Panc1 (cell line): ENCODE data around the gene RPS6KA4. TPM values are rescaled to one million over a fixed set of nuclear protein-coding genes. Genes with fewer than 3 reads are reported as not detected.

ENCODE experiments used
- ATAC-seq: fragments of 200-7000 bp; cut with Tn5 transposase; 2 replicates; pipeline ENCODE4 v1.9.1; 2020; ENCODE audit warnings: mild to moderate bottlenecking, moderate library complexity
- BruUV-seq: library from RNA; stranded (reverse); fragments of 400-500 nt; replicated peaks from 2 replicates; lab custom pipeline; 2021; lab: Mats Ljungman, UMichigan
- CTCF ChIA-PET: fragments of 300-600 bp; sonication (Branson Sonifier 250); formaldehyde crosslinking; loops from one replicate; lab custom pipeline; 2022; ENCODE audit warnings: antibody characterized with exemption; lab: Charles Lee
- POLR2A ChIA-PET: fragments of 300-600 bp; sonication (Branson Sonifier 250); formaldehyde crosslinking; loops from one replicate; lab custom pipeline; 2022; ENCODE audit warnings: antibody characterized with exemption; lab: Charles Lee
- DNase-seq: peaks from one replicate; pipeline ENCODE4 v3.0.0-alpha.2; 2010; ENCODE audit warnings: low read depth, low spot score
- H3K27ac ChIP-seq: 2 replicates; pipeline ENCODE4 v1.5.1; 2011; ENCODE audit warnings: mild to moderate bottlenecking, low read length, inconsistent platforms
- H3K27me3 ChIP-seq: fragments of 200-500 bp; sonication (Bioruptor generic); 2 replicates; pipeline ENCODE4 v1.6.0; 2014; ENCODE audit warnings: low read length, inconsistent platforms; ENCODE audit not compliant: control insufficient read depth, insufficient read depth
- H3K36me3 ChIP-seq: fragments of 200-500 bp; sonication (Bioruptor generic); 2 replicates; pipeline ENCODE4 v1.5.1; 2014; ENCODE audit warnings: inconsistent platforms, mild to moderate bottlenecking, low read length, moderate library complexity; ENCODE audit not compliant: control insufficient read depth, insufficient read depth
- H3K4me1 ChIP-seq: 2 replicates; pipeline ENCODE4 v1.5.1; 2011; ENCODE audit warnings: inconsistent platforms, mild to moderate bottlenecking, low read length, moderate library complexity; ENCODE audit not compliant: control insufficient read depth, insufficient read depth
- H3K4me3 ChIP-seq, 2 experiments: 2 replicates each; pipeline ENCODE4 v1.5.1; 2011 to 2012; ENCODE audit warnings: low read depth in 2 of 2, low read length in 2 of 2, mild to moderate bottlenecking in 2 of 2, inconsistent platforms in 1 of 2, moderate library complexity in 1 of 2
- H3K9me3 ChIP-seq: fragments of 200-500 bp; sonication (Bioruptor generic); 2 replicates; pipeline ENCODE4 v1.5.1; 2014; ENCODE audit warnings: low read depth, mild to moderate bottlenecking, inconsistent platforms, low read length, moderate library complexity; ENCODE audit not compliant: control insufficient read depth, insufficient read depth
- CTCF ChIP-seq: fragments of 450-650 bp; IDR thresholded peaks from 2 replicates; pipeline ENCODE4 v1.5.1; 2017; ENCODE audit warnings: mild to moderate bottlenecking
- POLR2AphosphoS5 ChIP-seq: IDR thresholded peaks from 2 replicates; pipeline ENCODE4 v1.6.1; 2012; ENCODE audit warnings: mild to moderate bottlenecking, low read depth, low read length, moderate library complexity
- REST ChIP-seq, 2 experiments: IDR thresholded peaks; 2 replicates each; pipeline ENCODE4 v1.6.1; 2011 to 2012; ENCODE audit warnings: low read depth in 2 of 2, control low read depth in 1 of 2, low read length in 1 of 2, mild to moderate bottlenecking in 1 of 2, moderate library complexity in 1 of 2; ENCODE audit not compliant: insufficient read depth in 1 of 2
- SIN3A ChIP-seq: IDR thresholded peaks from 2 replicates; pipeline ENCODE4 v1.6.1; 2012; ENCODE audit warnings: low read depth, mild to moderate bottlenecking, low read length, moderate library complexity, borderline replicate concordance; ENCODE audit not compliant: insufficient read depth
- TCF7L2 ChIP-seq: IDR thresholded peaks from 2 replicates; pipeline ENCODE4 v1.6.1; 2011; ENCODE audit warnings: mild to moderate bottlenecking, low read depth, low read length, inconsistent platforms
- in situ Hi-C: cut with HindIII; loops from 2 replicates; pipeline ENCODE4 v1.10.0; 2016; ENCODE audit warnings: low sequenced_read_pairs, low pct_unique_long_range_greater_than_20kb
- intact Hi-C: fragments of 100-400 bp; cut with micrococcal nuclease; formaldehyde crosslinking; loops from one replicate; pipeline ENCODE4 v1.10.0; 2022; ENCODE audit not compliant: unreplicated experiment
- total RNA-seq: library from RNA; stranded (reverse); gene quantifications from one replicate; pipeline ENCODE4 v1.2.1, GENCODE V29; 2021; ENCODE audit not compliant: unreplicated experiment

RPS6KA4 gene
- total RNA-seq, 1 experiment from 2014 or later, result 74.0 TPM

GRCh38 chr11:64410404-64410734 lies 51.4 kb downstream of the RPS6KA4 start:
- no peak for ATAC-seq
- intact Hi-C loops (no loop called here), in situ Hi-C loops (no loop called here)
- no peak overlapping the region for H3K4me3 ChIP-seq
- H3K9me3 ChIP-seq, result no peaks in the 10 kb centered on the region
- POLR2A ChIA-PET, result no interaction called here
- no TSS peak for BruUV-seq
- TF ChIP-seq POLR2AphosphoS5 (no peak), SIN3A (no peak), CTCF (no peak)
- no peaks in the 10 kb centered on the region for H3K36me3 ChIP-seq
- H3K27me3 ChIP-seq, result no peaks in the 10 kb centered on the region
- no peaks in the 10 kb centered on the region for H3K4me1 ChIP-seq
- no peak for DNase-seq
- CTCF ChIA-PET, result no interaction called here
- no peak overlapping the region for H3K27ac ChIP-seq

GRCh38 chr11:64413417-64413816 lies 54.5 kb downstream of the RPS6KA4 start:
- BruUV-seq, result no TSS peak
- Histone ChIP-seq H3K9me3 (no peaks in the 10 kb centered on the region), H3K27ac (no peak overlapping the region), H3K4me1 (no peaks in the 10 kb centered on the region), H3K4me3 (no peak overlapping the region), H3K36me3 (no peaks in the 10 kb centered on the region), H3K27me3 (no peaks in the 10 kb centered on the region)
- TF ChIP-seq CTCF (no peak), POLR2AphosphoS5 (no peak), SIN3A (no peak), REST (IDR thresholded peaks at IDR 0.05; ENCODE audit: insufficient read depth in 1 of 2, low read depth in 2 of 2, low read length in 1 of 2) (no peak), TCF7L2 (no peak)
- intact Hi-C loops (no loop called here), in situ Hi-C loops (no loop called here)
- no peak for DNase-seq
- no peak for ATAC-seq
- POLR2A ChIA-PET, result no interaction called here
- CTCF ChIA-PET, result no interaction called here

GRCh38 chr11:64415286-64415685 lies 56.3 kb downstream of the RPS6KA4 start:
- BruUV-seq, result no TSS peak
- CTCF ChIA-PET, result no interaction called here
- ATAC-seq (no peak), DNase-seq (no peak)
- Histone ChIP-seq H3K36me3 (no peaks in the 10 kb centered on the region), H3K4me1 (no peaks in the 10 kb centered on the region), H3K4me3 (no peak overlapping the region), H3K27me3 (no peaks in the 10 kb centered on the region), H3K27ac (no peak overlapping the region), H3K9me3 (no peaks in the 10 kb centered on the region)
- in situ Hi-C loops, result no loop called here
- TF ChIP-seq TCF7L2, result no peak
- no peak for TF ChIP-seq CTCF
- TF ChIP-seq POLR2AphosphoS5, result no peak
- no peak for TF ChIP-seq SIN3A
- no peak for TF ChIP-seq REST (IDR thresholded peaks at IDR 0.05; ENCODE audit: insufficient read depth in 1 of 2, low read depth in 2 of 2, low read length in 1 of 2)
- POLR2A ChIA-PET, result no interaction called here
- intact Hi-C loops, result no loop called here
